SK-N-SH treated with all-trans-retinoic acid at 6 μM for 48 hours (cell line): ENCODE measurements around the gene MUC5AC.
"Not testable (repeated sequence)": the region's sequence is repeated elsewhere in the genome, so short reads cannot be mapped to it uniquely, and the experiment has no call there.

Experiments used
- ATAC-seq: fragments of 200-7000 bp; cut with Tn5 transposase; 3 replicates; pipeline ENCODE4 v1.9.1; 2020; ENCODE audit warnings: mild to moderate bottlenecking, moderate library complexity
- ARNTL ChIP-seq: fragments of 450-650 bp; formaldehyde crosslinking; IDR thresholded peaks from 2 replicates; pipeline ENCODE4 v1.5.0; 2020; ENCODE audit warnings: low read depth, mild to moderate bottlenecking, moderate library complexity, borderline replicate concordance
- BACH2 ChIP-seq: fragments of 250-450 bp; sonication (Bioruptor Pico); IDR thresholded peaks from 2 replicates; pipeline ENCODE4 v1.9.0; 2021; ENCODE audit warnings: mild to moderate bottlenecking, borderline replicate concordance
- CSDC2 ChIP-seq: fragments of 250-450 bp; sonication (Bioruptor Pico); IDR thresholded peaks from 2 replicates; pipeline ENCODE4 v1.5.0; 2020; ENCODE audit warnings: mild to moderate bottlenecking, moderate library complexity
- GLIS3 ChIP-seq: fragments of 250-450 bp; sonication (Bioruptor Pico); IDR thresholded peaks from 2 replicates; pipeline ENCODE4 v1.5.0; 2020; ENCODE audit warnings: mild to moderate bottlenecking, moderate library complexity
- ISL1 ChIP-seq: fragments of 250-450 bp; sonication (Bioruptor Pico); IDR thresholded peaks from 2 replicates; pipeline ENCODE4 v2.1.2; 2022; ENCODE audit warnings: mild to moderate bottlenecking, moderate library complexity
- OSR1 ChIP-seq: fragments of 250-450 bp; sonication (Bioruptor Pico); IDR thresholded peaks from 2 replicates; pipeline ENCODE4 v1.8.0; 2022; ENCODE audit warnings: moderate library complexity, mild to moderate bottlenecking, inconsistent platforms
- PATZ1 ChIP-seq: fragments of 250-450 bp; sonication (Bioruptor Pico); IDR thresholded peaks from 2 replicates; pipeline ENCODE4 v1.8.0; 2020; ENCODE audit warnings: mild to moderate bottlenecking, moderate library complexity, borderline replicate concordance
- POU6F1 ChIP-seq: fragments of 250-450 bp; sonication (Bioruptor Pico); IDR thresholded peaks from 2 replicates; pipeline ENCODE4 v1.8.0; 2021; ENCODE audit warnings: low read depth, mild to moderate bottlenecking, moderate library complexity, borderline replicate concordance
- TOX ChIP-seq: fragments of 250-450 bp; sonication (Bioruptor Pico); IDR thresholded peaks from 2 replicates; pipeline ENCODE4 v1.8.0; 2021; ENCODE audit warnings: mild to moderate bottlenecking, moderate library complexity, borderline replicate concordance
- ZC3H10 ChIP-seq: fragments of 250-450 bp; sonication (Bioruptor Pico); IDR thresholded peaks from 2 replicates; pipeline ENCODE4 v1.5.1; 2021; ENCODE audit warnings: mild to moderate bottlenecking, moderate library complexity
- ZFP3 ChIP-seq: fragments of 250-450 bp; sonication (Bioruptor Pico); IDR thresholded peaks from 2 replicates; pipeline ENCODE4 v1.5.0; 2020; ENCODE audit warnings: mild to moderate bottlenecking, moderate library complexity
- ZFP30 ChIP-seq: fragments of 450-650 bp; formaldehyde crosslinking; IDR thresholded peaks from 2 replicates; pipeline ENCODE4 v1.5.0; 2022; ENCODE audit warnings: mild to moderate bottlenecking, moderate library complexity
- ZNF565 ChIP-seq: fragments of 450-650 bp; formaldehyde crosslinking; conservative IDR thresholded peaks from 2 replicates; pipeline ENCODE4 v1.5.0; 2020; ENCODE audit warnings: low read depth, mild to moderate bottlenecking, moderate library complexity
- ZNF70 ChIP-seq: fragments of 450-650 bp; formaldehyde crosslinking; IDR thresholded peaks from 2 replicates; pipeline ENCODE4 v1.5.0; 2020; ENCODE audit warnings: mild to moderate bottlenecking, moderate library complexity
- ZNF8 ChIP-seq: fragments of 450-650 bp; formaldehyde crosslinking; IDR thresholded peaks from 2 replicates; pipeline ENCODE4 v1.5.0; 2020; ENCODE audit warnings: mild to moderate bottlenecking, moderate library complexity
- TF ChIP-seq, protein P1 (sequence below): fragments of 250-450 bp; sonication (Bioruptor Pico); IDR thresholded peaks from 2 replicates; pipeline ENCODE4 v1.5.1; 2021; ENCODE audit warnings: mild to moderate bottlenecking, moderate library complexity

Gene MUC5AC

DNA sequence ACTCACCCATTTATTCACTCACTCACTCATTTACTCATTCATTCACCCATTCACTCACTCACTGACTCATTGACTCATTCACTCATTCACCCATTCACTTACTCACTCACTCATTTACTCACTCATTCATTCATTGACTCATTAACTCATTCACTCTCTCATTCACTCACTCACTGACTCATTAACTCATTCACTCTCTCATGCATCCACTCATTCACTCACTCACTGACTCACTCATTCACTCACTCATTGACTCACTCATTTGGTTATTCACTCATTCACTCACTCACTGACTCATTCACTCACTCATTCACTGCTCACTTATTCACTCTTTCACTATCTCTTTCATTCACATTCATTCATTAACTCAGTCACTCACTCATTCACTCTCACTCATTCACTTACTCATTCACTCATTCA, 2.5 kb upstream of the MUC5AC start (continued):
- no peak for TF ChIP-seq PATZ1 (CRISPR knock-in tag)

DNA sequence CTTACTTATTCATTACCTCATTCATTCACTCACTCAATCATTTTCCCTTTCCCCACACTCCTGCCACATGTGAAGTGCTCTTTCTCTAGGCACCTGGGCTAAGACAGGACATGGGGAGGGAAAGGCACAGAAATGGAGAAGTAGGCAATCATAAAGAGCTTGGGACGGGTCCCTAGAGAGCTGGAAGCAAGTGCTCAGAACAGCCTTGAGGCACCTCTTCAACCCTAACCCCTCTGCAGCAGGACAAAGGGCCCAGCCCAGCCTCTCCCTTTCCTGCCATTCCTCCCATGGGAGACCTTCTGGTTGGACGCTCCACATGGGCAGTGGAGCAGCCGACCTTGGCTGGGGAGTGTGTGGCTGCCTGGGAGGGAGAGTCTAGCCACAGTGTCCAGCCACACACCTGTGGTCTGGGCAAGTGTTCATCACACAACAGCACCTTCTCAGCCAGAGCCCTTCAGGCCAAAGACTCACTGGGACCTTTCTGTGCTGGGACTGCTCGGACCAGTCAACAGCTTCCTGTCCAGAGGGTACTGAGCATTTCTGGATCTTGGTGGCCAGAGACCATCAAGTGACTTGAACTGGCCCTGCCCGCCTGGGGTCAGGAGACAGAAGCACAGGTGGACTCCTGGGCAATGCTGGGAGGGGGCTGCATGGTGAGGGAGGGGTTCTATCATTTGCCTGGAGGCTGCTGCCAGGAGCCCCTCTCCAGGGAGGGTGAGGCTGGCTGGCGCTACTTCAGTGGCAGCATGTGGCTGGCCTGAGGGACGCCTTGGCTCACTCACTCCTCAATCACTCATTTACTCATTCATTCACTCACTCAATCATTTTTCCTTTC, 1.0 kb upstream of the MUC5AC start:
- no peak for TF ChIP-seq GLIS3 (CRISPR knock-in tag)
- TF ChIP-seq ZFP3 (CRISPR knock-in tag) = no peak
- TF ChIP-seq ZNF70 (CRISPR knock-in tag) = no peak
- no peak for TF ChIP-seq PATZ1 (CRISPR knock-in tag)
- TF ChIP-seq POU6F1 (CRISPR knock-in tag) = no peak
- no peak for TF ChIP-seq ZFP30
- TF ChIP-seq ZNF565 (CRISPR knock-in tag) = no peak
- TF ChIP-seq TOX (CRISPR knock-in tag) = no peak
- no peak for TF ChIP-seq ZC3H10
- no peak for TF ChIP-seq ISL1 (CRISPR knock-in tag)
- TF ChIP-seq, all 23 proteins: peak for 0
- ATAC-seq = no peak

GRCh38 chr11:1157341-1157644, 460 bp upstream of the MUC5AC start:
- TF ChIP-seq OSR1 (CRISPR knock-in tag) = no peak
- TF ChIP-seq ZNF8 (CRISPR knock-in tag) = no peak
- no peak for TF ChIP-seq ZFP30
- no peak for TF ChIP-seq GLIS3 (CRISPR knock-in tag)

DNA sequence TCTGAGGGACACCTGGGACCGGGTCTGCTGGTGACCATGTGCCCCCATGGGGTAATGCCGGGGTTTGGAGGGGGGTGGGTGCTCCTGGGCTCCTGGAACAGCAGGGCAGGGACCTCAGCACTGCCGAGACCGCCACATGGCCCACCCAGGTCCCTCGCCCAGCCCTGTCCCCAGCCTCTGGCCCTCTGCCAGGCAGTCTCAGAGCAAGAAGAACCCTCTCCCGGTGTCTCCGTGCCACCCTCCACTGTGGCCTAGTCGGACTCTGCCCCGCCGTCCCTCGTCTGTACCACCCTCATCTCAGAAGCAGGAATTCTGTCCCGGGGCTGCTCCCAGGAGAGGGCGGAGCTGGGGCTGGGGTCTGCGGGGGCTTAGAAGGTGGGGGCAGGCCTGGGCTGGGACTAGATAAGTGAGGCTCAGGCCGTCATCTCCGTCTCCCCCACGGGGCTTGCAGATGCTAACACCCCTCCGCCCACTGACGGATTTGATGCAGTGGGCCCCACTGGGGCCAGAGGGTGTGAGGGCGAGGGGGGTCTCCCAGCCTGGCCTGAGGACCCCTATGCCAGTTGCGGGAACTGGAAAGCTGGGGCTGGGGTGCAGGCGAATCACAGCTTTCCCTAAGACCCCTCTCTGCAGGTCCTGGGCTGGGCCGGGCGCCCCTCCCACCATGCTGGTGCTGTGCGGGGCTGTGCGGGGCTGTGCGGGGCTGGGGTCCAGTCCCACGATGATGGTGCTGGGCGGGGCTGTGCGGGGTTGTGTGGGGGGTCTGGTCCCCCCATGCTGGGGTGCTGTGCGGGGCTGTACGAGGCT, 1.1 kb downstream of the MUC5AC start:
- ATAC-seq = no peak
- no peak for TF ChIP-seq ZFP30
- TF ChIP-seq, protein P1, sequence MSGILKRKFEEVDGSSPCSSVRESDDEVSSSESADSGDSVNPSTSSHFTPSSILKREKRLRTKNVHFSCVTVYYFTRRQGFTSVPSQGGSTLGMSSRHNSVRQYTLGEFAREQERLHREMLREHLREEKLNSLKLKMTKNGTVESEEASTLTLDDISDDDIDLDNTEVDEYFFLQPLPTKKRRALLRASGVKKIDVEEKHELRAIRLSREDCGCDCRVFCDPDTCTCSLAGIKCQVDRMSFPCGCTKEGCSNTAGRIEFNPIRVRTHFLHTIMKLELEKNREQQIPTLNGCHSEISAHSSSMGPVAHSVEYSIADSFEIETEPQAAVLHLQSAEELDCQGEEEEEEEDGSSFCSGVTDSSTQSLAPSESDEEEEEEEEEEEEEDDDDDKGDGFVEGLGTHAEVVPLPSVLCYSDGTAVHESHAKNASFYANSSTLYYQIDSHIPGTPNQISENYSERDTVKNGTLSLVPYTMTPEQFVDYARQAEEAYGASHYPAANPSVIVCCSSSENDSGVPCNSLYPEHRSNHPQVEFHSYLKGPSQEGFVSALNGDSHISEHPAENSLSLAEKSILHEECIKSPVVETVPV (CRISPR knock-in tag) = no peak
- TF ChIP-seq ZNF565 (CRISPR knock-in tag) = no peak
- no peak for TF ChIP-seq POU6F1 (CRISPR knock-in tag)
- no peak for TF ChIP-seq ZNF70 (CRISPR knock-in tag)
- no peak for TF ChIP-seq ZFP3 (CRISPR knock-in tag)
- no peak for TF ChIP-seq CSDC2 (CRISPR knock-in tag)
- TF ChIP-seq ISL1 (CRISPR knock-in tag) = no peak
- no peak for TF ChIP-seq ZNF8 (CRISPR knock-in tag)
- no peak for TF ChIP-seq BACH2
- TF ChIP-seq TOX (CRISPR knock-in tag) = no peak
- TF ChIP-seq ARNTL (CRISPR knock-in tag) = no peak
- no peak for TF ChIP-seq OSR1 (CRISPR knock-in tag)

More at GRCh38 chr11:1157341-1157644, 460 bp upstream of the MUC5AC start:
- ATAC-seq = no peak

GRCh38 chr11:1159488-1160220, 1.9 kb downstream of the MUC5AC start:
- not testable (repeated sequence) for ATAC-seq
